Natural killer cell (primary cell): ENCODE data around the gene TMEM132D. TPM values are rescaled to one million over a fixed set of nuclear protein-coding genes. Genes with fewer than 3 reads are reported as not detected.
A peak's percentile ranks its signal among the peaks of the same experiment; 100 is the strongest.
"Not testable (repeated sequence)": the region's sequence is repeated elsewhere in the genome, so short reads cannot be mapped to it uniquely, and the experiment has no call there.

Source experiments
- ATAC-seq, 3 donors: fragments of 150-1000 bp in 2 of 3; fragments of 200-7000 bp in 1 of 3; cut with Tn5 transposase; 1 replicate in 1 of 3; 2 replicates in 2 of 3; pipeline ENCODE4 v1.10.0; 2021; ENCODE audit warnings: mild to moderate bottlenecking in 2 of 3, moderate library complexity in 2 of 3
- DNase-seq, 2 donors: peaks; one replicate each; pipeline versions ENCODE4 v3.0.0 to v3.0.0-alpha.2; 2013 to 2021; ENCODE audit warnings: mixed read lengths in 1 of 2
- H3K27ac ChIP-seq: one replicate; pipeline ENCODE4 v1.5.1; 2013; ENCODE audit warnings: mild to moderate bottlenecking, low read length
- H3K27me3 ChIP-seq: one replicate; pipeline ENCODE4 v1.6.1; 2013; ENCODE audit warnings: low read length; ENCODE audit not compliant: control insufficient read depth, insufficient read depth
- H3K36me3 ChIP-seq: one replicate; pipeline ENCODE4 v1.6.1; 2013; ENCODE audit warnings: low read length; ENCODE audit not compliant: control insufficient read depth, insufficient read depth
- H3K4me1 ChIP-seq: one replicate; pipeline ENCODE4 v1.6.1; 2013; ENCODE audit warnings: low read length; ENCODE audit not compliant: control insufficient read depth, insufficient read depth
- H3K4me3 ChIP-seq: one replicate; pipeline ENCODE4 v1.5.1; 2013; ENCODE audit warnings: low read length
- H3K9me3 ChIP-seq: one replicate; pipeline ENCODE4 v1.6.1; 2013; ENCODE audit warnings: low read length; ENCODE audit not compliant: control insufficient read depth, insufficient read depth
- H3K27ac Mint-ChIP-seq, 2 donors: one replicate each; pipeline ENCODE4 v1.8.0; 2022; ENCODE audit warnings: mild to moderate bottlenecking in 2 of 2, mixed read lengths in 2 of 2, moderate library complexity in 1 of 2
- H3K27me3 Mint-ChIP-seq, 2 donors: one replicate each; pipeline ENCODE4 v1.8.0; 2022; ENCODE audit warnings: low read depth in 2 of 2, mixed read lengths in 2 of 2
- H3K36me3 Mint-ChIP-seq: one replicate; pipeline ENCODE4 v1.8.0; 2022; ENCODE audit warnings: mixed read lengths
- H3K4me1 Mint-ChIP-seq, 2 donors: one replicate each; pipeline ENCODE4 v1.8.0; 2022; ENCODE audit warnings: mixed read lengths in 2 of 2
- H3K4me3 Mint-ChIP-seq: one replicate; pipeline ENCODE4 v1.8.0; 2022; ENCODE audit warnings: mild to moderate bottlenecking, moderate library complexity, mixed read lengths
- H3K9me3 Mint-ChIP-seq, 2 donors: one replicate each; pipeline ENCODE4 v1.8.0; 2022; ENCODE audit warnings: mixed read lengths in 2 of 2
- CTCF ChIP-seq: fragments of 200-600 bp; IDR thresholded peaks from one replicate; pipeline ENCODE4 v1.8.0; 2022; ENCODE audit warnings: antibody characterized with exemption
- WGBS: methylation state at CpG from one replicate; pipeline ENCODE4 v1.1.7; 2013; ENCODE audit warnings: missing lambda C conversion rate; ENCODE audit not compliant: insufficient coverage; 5-methylcytosine and 5-hydroxymethylcytosine counted together
- intact Hi-C: fragments of 100-400 bp; cut with micrococcal nuclease; formaldehyde crosslinking; loops from one replicate; pipeline ENCODE4 v1.14.2; 2022
- total RNA-seq, 4 donors: library from RNA; stranded (reverse); fragments of 120-200 nt in 1 of 4; gene quantifications; one replicate each; pipeline versions ENCODE4 v1.2.3 to v1.2.4, GENCODE V29; 2013 to 2022

TMEM132D gene
- total RNA-seq, 3 donors from 2014 or later (not counting 1 experiment from before 2014, with no cell fraction given) = not detected

- no peaks in the 10 kb centered on the region for H3K9me3 ChIP-seq
- ATAC-seq (peak in 1 of 3 donors; percentile 57), DNase-seq (no peak)
- Mint-ChIP-seq H3K27ac (no peak overlapping the region), H3K4me3 (no peak overlapping the region), H3K27me3 (peaks cover 6 to 20% of the 10 kb centered on the region in 2 donors), H3K9me3 (no peaks in the 10 kb centered on the region), H3K4me1 (no peaks in the 10 kb centered on the region), H3K36me3 (no peaks in the 10 kb centered on the region)
- H3K36me3 ChIP-seq = no peaks in the 10 kb centered on the region
- WGBS = 29% methylated on average over 1 of the region's 1 CpG
- H3K4me1 ChIP-seq = no peaks in the 10 kb centered on the region
- intact Hi-C loops = no loop called here
- H3K27me3 ChIP-seq = no peaks in the 10 kb centered on the region
- no peak overlapping the region for H3K27ac ChIP-seq
- no peak overlapping the region for H3K4me3 ChIP-seq
- TF ChIP-seq CTCF = no peak
These were observed 853.9 kb downstream of the TMEM132D start for GRCh38 chr12:129049917-129050316.

- DNase-seq, H3K9me3 Mint-ChIP-seq, intact Hi-C loops, H3K27me3 ChIP-seq, H3K4me1 ChIP-seq, H3K4me3 Mint-ChIP-seq, ATAC-seq, H3K9me3 ChIP-seq, H3K4me3 ChIP-seq, H3K36me3 Mint-ChIP-seq, H3K36me3 ChIP-seq, H3K27ac Mint-ChIP-seq, H3K4me1 Mint-ChIP-seq, H3K27ac ChIP-seq: not testable (repeated sequence)
- H3K27me3 Mint-ChIP-seq = peaks cover 5 to 15% of the 10 kb centered on the region in 2 donors
- 95% methylated on average over 11 of the region's 11 CpGs for WGBS
These were observed 860.5 kb downstream of the TMEM132D start for GRCh38 chr12:129043334-129043733.

- Histone ChIP-seq H3K4me1 (no peaks in the 10 kb centered on the region), H3K27ac (no peak overlapping the region), H3K36me3 (no peaks in the 10 kb centered on the region), H3K9me3 (no peaks in the 10 kb centered on the region), H3K27me3 (no peaks in the 10 kb centered on the region), H3K4me3 (no peak overlapping the region)
- ATAC-seq = no peak
- no peak overlapping the region for H3K4me3 Mint-ChIP-seq
- H3K27ac Mint-ChIP-seq = no peak overlapping the region
- peaks cover 6 to 8% of the 10 kb centered on the region in 2 donors for H3K27me3 Mint-ChIP-seq
- TF ChIP-seq CTCF = no peak
- no peak for DNase-seq
- H3K4me1 Mint-ChIP-seq = no peaks in the 10 kb centered on the region
- no peaks in the 10 kb centered on the region for H3K9me3 Mint-ChIP-seq
- intact Hi-C loops = no loop called here
- H3K36me3 Mint-ChIP-seq = no peaks in the 10 kb centered on the region
- WGBS = 80% methylated on average over 9 of the region's 9 CpGs
These were observed 867.7 kb downstream of the TMEM132D start for GRCh38 chr12:129036135-129036534.

GRCh38 chr12:129034558-129035289 is 869.1 kb downstream of the TMEM132D start:
- TF ChIP-seq CTCF = no peak
- DNase-seq (no peak), ATAC-seq (no peak)
- Histone ChIP-seq H3K4me3 (no peak overlapping the region), H3K36me3 (no peaks in the 10 kb centered on the region), H3K4me1 (no peaks in the 10 kb centered on the region), H3K27ac (no peak overlapping the region), H3K27me3 (no peaks in the 10 kb centered on the region), H3K9me3 (no peaks in the 10 kb centered on the region)
- intact Hi-C loops = no loop called here
- Mint-ChIP-seq H3K27ac (no peak overlapping the region), H3K9me3 (no peaks in the 10 kb centered on the region), H3K4me1 (no peaks in the 10 kb centered on the region), H3K36me3 (no peaks in the 10 kb centered on the region), H3K4me3 (no peak overlapping the region), H3K27me3 (peaks cover 6% of the 10 kb centered on the region in 2 donors)
- WGBS = 78% methylated on average over 15 of the region's 15 CpGs
